Measurements from ENCODE around the gene MAP4K4.

Gene MAP4K4

DNA sequence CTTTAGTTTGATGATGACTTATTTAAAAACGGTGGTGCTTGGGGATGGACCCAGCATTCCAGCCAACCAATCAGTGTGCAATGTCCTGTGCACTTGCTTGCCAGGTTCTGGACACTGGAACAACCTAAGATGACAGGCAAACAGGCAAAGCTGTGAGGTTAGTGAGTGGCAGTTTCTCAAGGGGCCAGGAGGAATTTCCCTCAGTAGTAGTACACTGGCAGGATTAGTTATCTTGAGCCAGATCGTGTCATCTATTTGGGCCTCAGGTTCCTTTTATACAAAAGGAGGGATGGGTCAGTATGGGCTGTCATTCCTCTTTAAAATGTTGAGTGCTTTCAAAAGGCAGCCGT is 26.6 kb downstream of the MAP4K4 start:
- no peak for DNase-seq

DNA sequence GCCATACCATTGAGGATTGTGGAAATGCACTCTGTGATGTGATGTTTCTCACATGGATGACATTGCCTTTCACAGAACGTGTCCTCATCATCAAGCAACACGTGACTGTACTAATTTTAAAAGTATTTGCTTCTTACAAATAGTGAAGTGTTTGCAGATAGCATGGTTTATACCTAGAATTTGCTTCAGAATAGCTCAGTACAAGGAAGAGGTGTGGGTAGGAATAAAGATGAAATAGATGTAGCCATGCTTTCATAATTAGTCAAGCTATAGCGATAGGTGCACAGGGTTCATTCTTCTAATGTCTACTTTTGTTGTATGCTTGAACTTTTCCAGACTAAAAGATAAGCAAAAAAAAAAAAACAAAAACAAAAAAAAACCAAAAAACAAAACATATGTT is 27.5 kb downstream of the MAP4K4 start:
- DNase-seq: no peak

DNA sequence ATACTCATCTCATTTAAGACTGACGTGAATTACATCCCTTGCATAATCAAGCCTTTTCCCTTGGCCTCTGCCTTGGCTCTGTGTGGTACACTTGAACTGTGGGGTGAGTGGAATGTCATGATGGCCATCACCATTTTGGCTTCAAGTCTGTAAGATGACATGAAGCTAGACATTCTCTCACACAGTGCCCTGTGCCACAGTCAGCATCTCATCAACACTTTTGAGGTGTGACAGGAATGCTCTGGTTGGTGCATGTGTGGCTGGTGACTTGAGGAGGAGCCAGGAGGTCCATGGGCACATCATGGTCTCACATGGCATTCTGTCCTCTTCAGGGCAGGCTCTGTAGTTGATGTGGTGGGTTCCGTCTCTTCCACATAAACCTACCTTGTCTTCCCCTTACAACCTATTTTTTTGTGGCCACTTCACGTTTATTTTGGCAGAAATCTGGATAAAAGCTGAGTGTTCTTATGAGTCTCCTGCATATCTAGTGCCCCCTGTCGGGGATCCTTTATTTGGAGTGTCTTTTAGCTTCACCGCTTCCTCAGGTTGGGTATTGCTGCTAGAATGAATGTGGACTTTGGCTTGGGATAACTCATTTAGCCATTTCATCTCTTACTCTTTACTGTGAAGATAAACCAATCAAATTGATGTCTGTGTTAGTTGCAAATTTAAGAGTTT is 28.1 kb downstream of the MAP4K4 start:
- no peak for DNase-seq

DNA sequence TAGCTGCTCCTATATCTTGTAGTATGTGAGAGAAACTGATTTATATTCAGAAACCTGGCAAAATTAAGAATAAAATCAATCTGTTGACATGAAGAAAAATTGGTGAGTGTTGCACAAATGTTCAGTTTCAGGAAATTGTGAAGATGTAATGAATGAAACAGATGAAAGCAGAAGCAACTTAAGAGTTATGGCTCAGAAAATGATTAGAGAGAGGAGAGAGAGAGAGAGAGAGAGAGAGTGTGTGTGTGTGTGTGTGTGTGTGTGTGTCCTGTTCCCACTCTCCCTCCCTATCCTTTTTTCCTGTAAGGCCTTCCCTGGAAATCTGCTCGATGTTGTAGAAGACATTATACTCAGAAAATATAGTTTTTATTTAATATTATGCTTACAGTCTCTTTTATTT is 31.4 kb downstream of the MAP4K4 start:
- no peak for DNase-seq

DNA sequence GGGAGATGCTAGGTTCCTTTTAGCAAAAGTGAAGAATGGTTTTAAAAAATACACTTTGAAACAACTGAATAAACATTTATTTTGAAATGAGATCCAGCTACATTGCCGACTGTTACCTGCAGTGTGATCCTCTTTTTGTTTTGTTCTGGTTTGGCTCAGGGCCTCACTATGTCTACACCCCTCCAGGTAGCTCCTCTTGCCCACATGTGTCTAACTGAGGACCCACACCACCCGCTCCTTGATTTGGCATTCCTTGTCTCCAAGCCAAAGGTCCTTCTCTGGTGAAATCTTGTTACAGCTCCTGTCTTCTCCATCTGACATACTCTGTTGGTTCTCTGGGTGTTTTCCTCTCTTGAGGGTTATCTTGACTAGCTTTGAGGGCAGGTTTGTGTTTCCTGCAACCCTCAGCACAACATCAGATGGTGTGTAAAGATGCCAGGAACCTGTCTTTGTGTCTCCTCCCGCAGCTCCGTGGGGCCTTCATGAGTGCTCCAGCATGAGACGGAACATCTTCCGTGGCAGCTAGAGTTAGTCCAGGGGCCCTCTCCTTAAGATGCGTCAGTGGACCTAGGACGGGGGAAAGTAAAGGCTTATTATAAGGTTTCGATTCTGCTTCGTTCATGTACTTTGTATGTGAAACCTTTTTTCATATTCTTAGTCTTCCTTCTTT is 32.1 kb downstream of the MAP4K4 start:
- DNase-seq: peak; percentile 44

DNA sequence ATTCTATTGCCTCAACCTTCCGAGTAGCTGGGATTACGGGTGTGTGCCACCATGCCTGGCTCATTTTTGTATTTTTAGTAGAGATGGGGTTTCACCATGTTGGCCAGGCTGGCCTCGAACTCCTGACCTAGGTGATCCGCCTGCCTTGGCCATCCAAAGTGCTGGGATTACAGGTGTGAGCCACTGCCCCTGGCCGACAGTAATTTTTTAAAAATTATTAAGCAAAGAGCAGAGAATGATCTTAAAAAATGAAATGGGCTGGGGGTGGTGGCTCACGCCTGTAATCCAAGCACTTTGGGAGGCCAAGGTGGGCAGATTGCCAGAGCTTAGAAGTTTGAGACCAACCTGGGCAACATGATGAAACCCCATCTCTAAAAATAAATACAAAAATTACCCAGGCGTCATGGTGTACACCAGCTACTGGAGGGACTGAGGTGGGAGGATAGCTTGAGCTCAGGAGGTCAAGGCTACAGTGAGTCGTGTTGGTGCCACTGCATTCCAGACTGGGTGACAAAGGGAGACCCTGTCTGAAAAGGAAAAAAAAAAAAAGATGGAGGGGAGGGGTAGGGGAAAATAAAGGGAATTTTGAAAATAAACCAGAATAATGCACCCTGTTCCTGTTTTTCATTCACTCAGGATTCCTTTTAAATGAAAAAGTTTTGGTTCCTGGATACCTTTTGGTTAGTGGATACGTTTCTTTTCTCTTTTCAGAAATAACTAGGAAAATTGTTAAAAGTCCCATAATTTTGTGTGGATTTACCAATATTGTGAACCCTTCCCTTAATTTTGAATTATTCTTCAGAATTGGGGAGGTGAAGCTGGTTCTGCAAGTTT is 33.9 kb downstream of the MAP4K4 start:
- DNase-seq: no peak

DNA sequence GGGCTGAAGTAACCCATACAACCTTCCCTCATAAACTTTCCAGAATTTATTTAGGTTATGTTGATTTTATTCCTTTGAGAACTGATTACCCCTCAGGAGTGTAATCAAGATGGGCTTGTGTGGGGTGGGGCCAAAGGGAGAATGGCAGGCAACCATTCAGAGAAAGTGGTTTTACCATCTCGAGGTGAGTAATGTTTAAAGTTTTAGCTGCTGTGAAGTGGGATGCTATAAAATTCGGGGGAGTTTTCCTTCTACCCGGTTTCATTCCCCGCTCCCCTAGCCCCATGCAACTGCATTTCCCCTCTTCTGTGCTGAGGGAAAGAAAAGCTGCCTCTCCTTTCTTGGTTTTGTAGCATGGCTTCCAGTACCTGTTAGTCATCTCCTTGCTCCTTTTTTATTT is 34.7 kb downstream of the MAP4K4 start:
- DNase-seq: no peak

DNA sequence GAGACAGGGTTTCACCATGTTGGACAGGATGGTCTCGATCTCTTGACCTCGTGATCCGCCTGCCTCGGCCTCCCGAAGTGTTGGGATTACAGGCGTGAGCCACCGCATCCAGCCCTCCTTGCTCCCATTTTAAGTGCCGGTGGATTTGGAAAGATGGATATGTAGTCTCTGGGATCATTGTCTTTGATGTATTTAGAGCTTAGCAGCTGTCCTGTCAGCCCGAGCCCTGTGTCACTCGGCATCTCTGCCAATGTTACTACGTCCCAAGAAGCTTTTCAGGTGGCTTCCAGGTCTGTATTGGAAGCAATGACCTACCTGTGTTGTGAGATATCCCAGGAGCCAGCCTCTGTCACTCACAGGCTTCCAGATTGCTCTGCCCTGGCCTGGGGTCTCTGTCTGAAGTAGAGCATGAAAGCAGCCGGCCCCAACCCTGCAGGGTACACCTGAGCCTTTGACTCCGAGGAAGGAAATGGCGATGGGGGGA is 35.3 kb downstream of the MAP4K4 start:
- DNase-seq: no peak

DNA sequence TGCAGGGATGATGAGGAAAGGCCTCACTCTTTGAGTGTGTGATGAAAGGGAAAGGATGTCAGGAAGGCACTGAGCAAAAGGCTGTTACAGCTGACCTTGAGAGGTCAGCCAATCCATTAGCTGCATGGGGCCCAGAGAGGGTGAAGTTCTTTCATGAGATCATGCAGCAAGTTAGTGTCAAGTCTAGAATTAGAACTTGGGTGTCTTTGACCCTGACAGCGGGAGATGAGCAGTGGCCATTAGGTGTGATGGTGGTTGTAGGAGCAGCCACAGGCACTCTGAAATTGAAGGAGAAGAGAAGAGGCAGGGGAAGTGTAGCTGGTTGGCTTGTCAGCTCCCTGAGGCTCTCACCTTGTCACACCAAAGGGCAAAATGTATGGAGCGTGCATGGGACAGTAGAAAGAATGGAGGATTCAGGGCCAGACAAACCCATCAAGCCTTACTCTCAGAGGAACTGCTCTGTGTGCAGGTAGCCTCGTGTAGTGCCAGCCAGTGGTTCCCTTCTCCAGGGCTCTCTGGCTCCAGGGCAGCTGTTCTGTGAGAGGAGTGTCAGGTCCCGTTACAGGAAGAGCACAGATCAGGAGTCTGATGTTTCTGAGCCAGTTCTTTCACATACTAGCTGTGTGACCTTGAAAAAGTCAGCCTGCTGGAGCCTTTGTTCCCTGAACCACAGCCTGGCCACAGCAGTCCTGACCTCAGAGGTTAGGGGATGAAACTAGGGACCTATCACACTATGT is 35.9 kb downstream of the MAP4K4 start:
- DNase-seq: no peak

DNA sequence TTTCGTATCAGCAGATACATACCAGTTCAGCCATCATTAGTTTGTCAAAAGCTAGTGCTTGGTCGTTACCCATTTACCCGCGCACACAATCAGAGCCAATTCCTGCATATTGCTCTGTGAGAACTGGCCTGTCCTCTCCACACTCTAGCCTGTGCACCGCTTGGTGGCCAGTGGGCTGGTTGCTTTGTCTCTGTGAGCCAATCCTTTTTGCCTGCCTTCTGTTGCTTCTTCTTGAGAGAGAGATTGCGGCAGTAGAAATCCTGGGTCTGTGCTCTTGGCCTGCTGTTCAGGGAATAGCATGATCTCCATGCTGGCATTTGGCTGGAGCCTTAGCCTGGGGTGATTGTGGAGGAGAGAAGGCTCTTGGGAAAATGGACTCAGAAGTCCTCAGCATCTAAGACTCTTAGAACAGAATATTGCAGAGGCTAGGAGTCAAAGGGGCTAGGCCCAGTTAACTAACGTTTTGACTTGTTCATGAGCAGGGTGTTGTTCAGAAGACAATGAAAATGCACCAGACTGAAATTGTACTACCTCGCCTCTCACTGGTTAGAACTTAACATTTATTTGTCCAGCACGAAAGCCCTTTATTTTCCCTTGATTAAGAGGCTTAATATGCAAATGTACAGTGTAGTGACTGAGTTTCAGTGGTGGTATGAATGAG is 37.1 kb downstream of the MAP4K4 start:
- no peak for DNase-seq

DNA sequence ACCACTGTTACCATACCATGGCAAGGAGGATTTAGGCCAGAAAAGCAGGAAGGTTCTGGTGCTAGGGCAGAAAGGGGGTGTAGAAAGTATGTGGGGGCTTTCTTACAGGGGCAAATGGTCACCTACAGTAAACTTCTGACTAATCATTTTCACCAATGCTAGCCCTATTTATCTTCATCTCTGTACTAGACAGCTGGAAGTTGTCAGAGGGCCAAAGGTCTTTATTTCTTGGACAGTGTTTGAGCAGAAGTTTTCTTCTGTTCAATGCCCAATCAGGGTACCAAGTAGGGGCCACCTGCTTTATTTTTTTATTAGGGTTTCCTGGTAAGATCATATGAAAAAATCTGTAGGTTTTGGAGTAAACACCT is 37.6 kb downstream of the MAP4K4 start:
- no peak for DNase-seq

DNA sequence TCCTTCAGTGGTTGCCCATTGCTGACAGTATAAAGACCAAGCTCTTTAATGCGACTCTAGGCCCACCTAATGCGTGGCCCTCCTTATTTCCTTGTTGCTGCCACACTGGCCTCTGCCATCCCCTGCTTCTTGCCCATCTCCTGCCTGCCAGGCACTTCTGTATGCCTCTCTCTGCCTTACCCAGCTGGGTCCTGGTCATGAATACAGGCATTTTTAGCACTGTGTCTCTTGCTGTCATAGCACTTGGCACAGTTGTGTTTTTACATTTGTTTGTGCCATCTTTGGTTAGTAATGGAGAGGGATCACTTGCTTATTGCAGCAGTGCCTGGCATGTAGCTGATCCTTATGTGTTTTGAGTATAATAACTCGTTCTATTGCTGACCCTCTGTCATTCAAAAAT is 38.7 kb downstream of the MAP4K4 start:
- no peak for DNase-seq

DNA sequence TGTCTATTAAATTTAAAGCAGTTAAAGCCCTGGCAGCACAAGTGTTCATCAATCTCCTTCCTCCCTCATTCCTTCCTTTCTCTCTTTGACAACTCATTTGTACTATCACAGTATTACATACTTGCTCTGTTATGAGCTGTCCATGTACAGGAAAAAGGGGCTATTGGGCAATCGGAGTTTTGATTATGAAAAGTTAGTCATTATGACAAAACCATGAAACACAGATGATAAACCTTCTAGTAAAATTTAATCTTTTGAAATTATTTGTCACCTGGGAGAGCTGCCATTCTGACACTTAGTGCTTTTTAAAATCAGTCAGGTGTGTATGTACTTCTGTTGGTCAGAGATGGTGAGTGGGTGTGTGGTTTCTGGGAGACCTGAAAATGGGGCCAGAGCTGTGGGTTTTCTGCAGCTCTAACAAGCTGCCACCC is 39.4 kb downstream of the MAP4K4 start:
- peak; percentile 70 for DNase-seq

DNA sequence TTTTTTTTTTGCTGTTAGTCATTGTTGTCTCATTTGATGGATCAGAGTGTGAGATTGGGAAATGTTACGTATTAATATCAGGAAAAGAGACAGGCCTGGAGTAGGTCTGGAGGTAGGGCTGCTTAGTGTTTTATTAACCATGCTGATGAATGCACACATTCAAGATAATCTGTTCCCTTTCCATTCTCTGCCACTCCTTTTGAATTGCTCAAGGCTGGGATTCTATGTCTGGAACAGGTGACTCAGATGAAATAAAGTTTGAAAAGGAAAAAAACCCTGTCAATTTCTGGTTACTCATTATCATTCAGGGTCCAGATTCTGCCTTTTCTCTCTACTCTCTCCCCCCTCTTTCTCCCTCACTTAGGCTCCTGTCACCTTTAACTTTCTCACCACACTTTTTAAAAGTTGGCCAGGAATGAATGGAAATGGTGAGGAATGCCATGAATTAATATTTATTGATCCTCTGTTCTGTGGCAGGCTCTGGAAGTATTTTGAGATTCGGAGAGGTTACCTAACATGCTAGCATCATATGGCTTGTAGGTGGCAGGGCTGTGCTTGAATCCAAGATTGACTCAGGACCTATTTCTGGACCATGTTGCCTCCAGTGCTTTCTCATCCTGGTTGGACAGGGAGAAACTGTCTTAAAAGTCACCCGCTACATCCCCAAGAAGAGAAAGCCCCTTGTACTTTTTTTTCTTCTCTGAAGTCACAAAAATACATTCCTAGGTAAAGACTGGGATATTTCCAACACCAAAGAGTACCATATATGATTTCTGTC is 40.2 kb downstream of the MAP4K4 start:
- DNase-seq: no peak

DNA sequence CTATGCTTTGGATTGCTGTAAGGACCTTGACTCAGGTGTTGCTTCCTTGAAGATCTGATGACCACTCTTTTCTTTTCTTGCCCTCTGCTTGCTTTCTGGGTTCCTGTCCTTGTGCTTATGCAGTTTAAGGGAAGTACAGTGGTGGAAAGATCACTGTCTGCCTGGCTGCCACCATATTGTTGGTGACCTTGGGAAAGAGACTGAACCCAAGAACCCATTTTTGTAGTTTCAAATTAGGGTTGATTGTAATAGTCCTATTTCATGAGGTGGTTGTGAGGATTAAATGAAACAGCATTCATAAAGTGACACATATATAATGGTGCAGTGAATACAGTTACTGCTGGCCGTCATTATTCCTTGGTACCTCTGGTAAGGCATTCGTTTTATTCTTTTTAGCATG is 41.1 kb downstream of the MAP4K4 start:
- no peak for DNase-seq

DNA sequence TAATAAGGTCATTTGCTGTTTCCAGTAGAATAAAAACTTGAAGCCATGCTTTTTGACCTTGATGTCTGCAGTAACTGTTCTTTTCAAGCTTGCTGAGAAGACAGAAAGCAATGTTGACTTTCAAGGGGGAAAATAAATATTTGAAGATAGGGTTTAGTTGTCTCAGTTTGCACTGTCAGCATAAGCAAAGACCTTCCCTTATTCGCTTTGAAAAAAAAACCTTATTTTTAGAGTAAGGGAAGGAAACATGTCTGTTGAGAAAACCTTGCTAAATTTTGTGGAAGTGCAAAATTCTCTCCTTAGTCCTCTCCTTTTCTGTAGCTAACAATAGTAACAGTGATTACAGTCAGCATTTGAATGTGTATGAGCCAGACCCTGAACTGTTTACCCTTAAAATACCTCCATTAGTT is 43.1 kb downstream of the MAP4K4 start:
- DNase-seq: no peak

DNA sequence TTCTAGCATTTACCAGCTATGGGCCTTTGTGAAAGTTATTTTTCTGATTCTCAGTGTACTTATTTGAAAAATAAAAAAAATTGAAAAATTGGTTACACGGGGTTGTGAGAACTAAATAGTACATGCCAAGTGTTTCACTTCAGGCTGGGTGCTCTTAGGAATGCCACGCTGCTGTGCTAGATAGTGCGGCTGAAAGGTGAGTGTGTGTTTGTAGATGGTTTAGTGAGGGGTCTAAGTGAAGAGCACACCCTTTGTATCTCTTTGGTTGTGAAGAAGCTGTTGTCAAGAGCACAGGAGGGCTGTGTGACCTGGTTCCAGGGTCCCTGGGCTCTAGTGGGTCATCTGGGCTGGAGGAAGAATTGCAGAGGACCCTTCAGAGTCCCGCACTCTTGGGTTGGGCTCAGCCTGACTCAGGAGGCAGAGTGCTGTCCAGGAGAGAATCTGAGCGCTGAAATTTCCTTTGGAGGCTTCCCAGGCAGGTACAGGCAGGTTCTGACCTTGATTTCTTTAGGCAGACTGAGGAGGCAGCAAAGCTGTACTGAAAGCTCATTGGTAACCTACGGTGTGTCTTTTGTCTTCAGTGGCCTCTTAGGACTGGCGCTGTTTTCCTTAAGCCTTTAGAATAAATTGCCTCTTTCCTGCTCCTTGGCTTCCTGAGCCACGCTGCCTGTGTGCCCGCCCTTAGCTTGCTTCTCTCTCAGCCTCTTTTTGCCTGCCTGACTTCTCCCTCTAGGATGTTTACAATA is 44.4 kb downstream of the MAP4K4 start:
- DNase-seq: no peak

DNA sequence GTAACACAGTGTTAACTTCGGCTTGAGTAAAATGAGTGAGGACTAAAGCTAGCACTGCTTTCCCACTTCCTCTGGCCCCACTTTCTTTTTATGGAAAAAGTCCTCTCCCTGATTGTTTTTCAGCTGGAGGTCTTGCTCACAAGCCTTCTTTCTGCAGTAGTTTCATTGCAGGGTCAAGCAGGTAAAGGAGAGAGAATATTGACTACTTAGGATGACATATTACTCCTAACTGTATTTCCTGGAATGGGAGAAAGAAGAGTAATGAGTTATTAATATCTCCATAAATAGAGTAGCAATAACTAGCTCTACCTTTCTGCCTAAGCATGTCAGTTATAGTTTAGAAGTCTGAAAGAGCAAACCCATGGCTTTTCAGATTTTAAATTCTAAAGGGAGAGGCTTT is 45.0 kb downstream of the MAP4K4 start:
- DNase-seq: no peak

DNA sequence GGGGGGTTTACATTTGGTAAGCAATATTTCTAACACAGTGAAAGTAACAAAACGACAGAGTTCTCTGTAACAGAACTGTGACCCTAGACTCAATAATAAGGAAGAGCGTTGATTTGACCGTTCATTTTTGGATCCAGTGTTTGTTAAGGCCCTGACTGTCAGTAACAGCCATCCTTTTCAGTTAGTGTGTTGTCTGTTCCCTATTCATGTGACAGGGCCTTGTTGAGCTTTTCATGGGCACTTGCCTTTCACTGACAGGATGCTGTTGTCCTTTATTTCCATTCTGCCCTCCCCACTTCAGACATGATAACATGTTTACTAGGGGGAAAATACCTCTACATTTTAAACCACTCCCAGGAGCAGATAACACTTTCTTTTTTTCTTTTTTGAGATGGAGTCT is 45.8 kb downstream of the MAP4K4 start:
- no peak for DNase-seq

DNA sequence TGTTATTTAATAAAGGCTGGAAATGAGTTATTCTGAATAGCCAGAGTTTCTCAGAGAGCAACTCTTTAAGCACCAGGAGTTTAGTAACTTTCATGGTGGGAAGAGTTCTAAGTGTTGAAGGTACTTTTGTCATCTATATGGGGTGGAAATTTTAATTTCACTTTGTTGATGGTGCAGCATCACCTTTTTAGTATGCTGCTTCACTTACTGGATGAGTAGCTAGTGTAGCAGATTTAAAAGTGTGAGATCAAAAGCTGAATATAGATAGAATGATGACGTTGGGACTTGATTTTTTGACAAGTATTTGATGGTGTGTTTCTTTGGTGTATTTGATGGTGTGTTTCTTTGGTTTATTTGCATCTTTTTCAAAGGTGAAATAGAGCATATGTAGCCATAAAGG is 47.3 kb downstream of the MAP4K4 start:
- no peak for DNase-seq
